HFF-Myc (cell line): ENCODE measurements around the gene C11orf58.
A peak's percentile ranks its signal among the peaks of the same experiment; 100 is the strongest.

Experiments
- DNase-seq: peaks from one replicate; pipeline ENCODE4 v3.0.0-alpha.2; 2011; ENCODE audit warnings: low read depth; ENCODE audit errors: extremely low read depth
- H3K4me3 ChIP-seq: replicated peaks from 2 replicates; pipeline ENCODE4 v1.5.1; 2011; ENCODE audit warnings: low read depth, mild to moderate bottlenecking, control low read depth, low read length
- TF ChIP-seq, protein P1 (sequence below): IDR thresholded peaks from 2 replicates; pipeline ENCODE4 v1.5.1; 2012; ENCODE audit warnings: mild to moderate bottlenecking, low read depth, low read length, control low read depth; ENCODE audit errors: missing control alignments

C11orf58 gene

DNA sequence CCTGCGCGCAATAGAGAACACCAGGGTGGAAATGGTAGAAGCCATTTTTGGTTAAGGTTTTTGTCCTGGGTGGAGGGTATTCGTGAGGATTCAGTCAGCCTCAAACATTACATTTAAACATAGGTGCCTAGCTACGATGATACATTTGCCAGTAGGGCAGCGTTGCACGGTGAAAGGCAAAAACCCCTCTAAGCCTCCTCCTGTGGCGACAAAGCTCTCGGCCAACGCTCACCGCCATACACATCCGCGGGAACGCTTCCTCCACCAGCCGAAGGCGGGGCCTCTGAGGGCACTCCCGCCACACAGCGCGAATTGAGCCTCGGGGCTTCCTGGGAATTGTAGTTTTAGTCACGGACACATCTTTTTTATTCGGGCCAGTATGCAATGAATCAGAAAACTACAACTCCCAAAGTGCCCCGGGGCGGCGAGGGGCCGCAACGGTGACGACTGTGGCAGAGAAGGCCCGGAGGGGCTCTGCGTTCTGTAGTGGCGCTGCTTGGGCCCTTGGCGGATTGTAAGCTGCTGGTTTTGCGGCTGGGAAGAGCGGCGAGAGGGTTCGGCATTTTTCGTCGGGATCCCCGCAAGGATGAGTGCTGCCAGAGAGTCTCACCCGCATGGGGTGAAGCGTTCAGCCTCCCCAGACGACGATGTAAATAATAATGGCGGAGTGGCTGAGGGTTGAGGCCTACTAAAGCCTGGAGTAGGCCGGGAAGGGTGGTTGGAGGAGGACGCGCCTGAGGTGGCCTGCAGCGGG lies at the start of gene C11orf58:
C11orf58 (plus strand) TSS at position 455 of the 754 bp plus-strand sequence; CDS start at position 587, 132 bp downstream.
- DNase-seq, result peak; percentile 91
- TF ChIP-seq, protein P1, sequence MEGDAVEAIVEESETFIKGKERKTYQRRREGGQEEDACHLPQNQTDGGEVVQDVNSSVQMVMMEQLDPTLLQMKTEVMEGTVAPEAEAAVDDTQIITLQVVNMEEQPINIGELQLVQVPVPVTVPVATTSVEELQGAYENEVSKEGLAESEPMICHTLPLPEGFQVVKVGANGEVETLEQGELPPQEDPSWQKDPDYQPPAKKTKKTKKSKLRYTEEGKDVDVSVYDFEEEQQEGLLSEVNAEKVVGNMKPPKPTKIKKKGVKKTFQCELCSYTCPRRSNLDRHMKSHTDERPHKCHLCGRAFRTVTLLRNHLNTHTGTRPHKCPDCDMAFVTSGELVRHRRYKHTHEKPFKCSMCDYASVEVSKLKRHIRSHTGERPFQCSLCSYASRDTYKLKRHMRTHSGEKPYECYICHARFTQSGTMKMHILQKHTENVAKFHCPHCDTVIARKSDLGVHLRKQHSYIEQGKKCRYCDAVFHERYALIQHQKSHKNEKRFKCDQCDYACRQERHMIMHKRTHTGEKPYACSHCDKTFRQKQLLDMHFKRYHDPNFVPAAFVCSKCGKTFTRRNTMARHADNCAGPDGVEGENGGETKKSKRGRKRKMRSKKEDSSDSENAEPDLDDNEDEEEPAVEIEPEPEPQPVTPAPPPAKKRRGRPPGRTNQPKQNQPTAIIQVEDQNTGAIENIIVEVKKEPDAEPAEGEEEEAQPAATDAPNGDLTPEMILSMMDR, result no peak
- H3K4me3 ChIP-seq, result peak within 1 kb of the TSS; percentile 76

- no peak for DNase-seq
- H3K4me3 ChIP-seq, result no peak overlapping the region
- TF ChIP-seq, protein P1, result no peak
Observed at GRCh38 chr11:16690086-16690485, 48.4 kb upstream of the C11orf58 start.

- H3K4me3 ChIP-seq, result no peak overlapping the region
- DNase-seq, result no peak
- TF ChIP-seq, protein P1, result no peak
Observed at GRCh38 chr11:16703795-16704194, 34.7 kb upstream of the C11orf58 start.

- TF ChIP-seq, protein P1, result no peak
- DNase-seq, result no peak
- no peak overlapping the region for H3K4me3 ChIP-seq
Observed at GRCh38 chr11:16713594-16713993, 24.9 kb upstream of the C11orf58 start.

DNA sequence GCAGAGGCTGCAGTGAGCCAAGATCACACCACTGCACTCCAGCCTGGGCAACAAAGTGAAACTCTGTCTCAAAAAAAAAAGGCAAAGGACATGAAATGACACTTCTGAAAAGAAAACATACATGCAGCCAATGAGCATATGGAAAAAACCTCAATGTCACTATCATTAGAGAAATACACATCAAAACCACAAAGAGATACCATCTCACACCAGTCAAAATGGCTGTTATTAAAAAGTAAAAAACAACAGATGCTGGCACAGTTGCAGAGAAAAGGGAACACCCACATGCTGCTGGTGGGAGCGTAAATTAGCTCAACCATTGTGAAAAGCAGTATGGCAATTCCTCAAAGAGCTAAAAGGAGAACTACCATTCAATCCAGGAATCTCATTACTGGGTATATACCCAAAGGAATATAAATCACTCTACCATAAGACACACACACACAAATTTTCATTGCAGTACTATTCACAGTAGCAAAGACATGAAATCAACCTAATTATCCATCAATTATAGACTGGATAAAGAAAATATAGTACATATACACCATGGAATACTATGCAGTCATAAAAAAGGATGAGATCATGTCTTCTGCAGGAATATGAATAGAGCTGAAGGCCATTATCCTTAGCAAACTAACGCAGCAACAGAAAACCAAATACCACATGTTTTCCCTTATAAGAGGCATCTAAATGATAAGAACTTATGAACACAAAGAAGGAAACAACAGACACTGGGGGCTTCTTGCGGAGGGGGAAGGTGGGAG lies 15.7 kb upstream of the C11orf58 start:
- no peak for DNase-seq
- TF ChIP-seq, protein P1, result no peak

GRCh38 chr11:16727806-16728205 lies 10.6 kb upstream of the C11orf58 start:
- TF ChIP-seq, protein P1, result no peak
- DNase-seq, result no peak
- no peak overlapping the region for H3K4me3 ChIP-seq

More for the DNA sequence above, 15.7 kb upstream of the C11orf58 start:
- H3K4me3 ChIP-seq, result no peak overlapping the region
